ENCODE measurements around the gene KLK7.

The KLK7 gene

DNA sequence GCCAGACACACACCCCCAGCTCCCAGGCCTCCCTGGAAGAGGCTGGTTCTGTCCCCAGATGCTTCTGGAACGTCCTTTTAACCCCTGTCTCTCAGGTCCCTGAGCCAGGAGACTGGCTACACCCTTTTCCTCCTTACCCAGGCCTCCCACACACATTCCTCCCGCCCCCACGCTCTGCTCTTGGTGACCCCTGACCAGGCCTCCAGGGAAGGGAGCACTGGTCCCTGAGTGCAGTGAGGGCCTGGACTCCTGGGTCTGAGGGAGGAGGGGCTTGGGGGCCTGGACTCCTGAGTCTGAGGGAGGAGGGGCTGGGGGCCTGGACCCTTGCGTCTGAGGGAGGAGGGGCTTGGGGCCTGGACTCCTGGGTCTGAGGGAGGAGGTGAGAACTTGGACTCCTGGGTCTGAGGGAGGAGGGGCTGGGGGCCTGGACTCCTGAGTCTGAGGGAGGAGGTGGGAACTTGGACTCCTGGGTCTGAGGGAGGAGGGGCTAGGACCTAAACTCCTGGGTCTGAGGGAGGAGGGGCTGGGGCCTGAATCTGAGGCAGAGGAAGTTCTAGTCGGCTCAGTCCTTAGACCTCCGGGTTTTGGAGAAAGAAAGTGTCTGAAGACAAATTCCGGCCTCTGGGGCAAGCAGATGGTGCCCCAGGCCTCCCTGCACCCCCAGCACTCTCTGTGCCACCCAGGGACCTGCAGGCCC, 14.9 kb downstream of the KLK7 start:
- no peak for DNase-seq (ENCODE audit: low read depth)
- no peak overlapping the region for H3K4me3 ChIP-seq (ENCODE audit: low read length)
- TF ChIP-seq, protein P1, sequence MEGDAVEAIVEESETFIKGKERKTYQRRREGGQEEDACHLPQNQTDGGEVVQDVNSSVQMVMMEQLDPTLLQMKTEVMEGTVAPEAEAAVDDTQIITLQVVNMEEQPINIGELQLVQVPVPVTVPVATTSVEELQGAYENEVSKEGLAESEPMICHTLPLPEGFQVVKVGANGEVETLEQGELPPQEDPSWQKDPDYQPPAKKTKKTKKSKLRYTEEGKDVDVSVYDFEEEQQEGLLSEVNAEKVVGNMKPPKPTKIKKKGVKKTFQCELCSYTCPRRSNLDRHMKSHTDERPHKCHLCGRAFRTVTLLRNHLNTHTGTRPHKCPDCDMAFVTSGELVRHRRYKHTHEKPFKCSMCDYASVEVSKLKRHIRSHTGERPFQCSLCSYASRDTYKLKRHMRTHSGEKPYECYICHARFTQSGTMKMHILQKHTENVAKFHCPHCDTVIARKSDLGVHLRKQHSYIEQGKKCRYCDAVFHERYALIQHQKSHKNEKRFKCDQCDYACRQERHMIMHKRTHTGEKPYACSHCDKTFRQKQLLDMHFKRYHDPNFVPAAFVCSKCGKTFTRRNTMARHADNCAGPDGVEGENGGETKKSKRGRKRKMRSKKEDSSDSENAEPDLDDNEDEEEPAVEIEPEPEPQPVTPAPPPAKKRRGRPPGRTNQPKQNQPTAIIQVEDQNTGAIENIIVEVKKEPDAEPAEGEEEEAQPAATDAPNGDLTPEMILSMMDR (conservative IDR thresholded peaks at IDR 0.05; ENCODE audit: low read length), result no peak

DNA sequence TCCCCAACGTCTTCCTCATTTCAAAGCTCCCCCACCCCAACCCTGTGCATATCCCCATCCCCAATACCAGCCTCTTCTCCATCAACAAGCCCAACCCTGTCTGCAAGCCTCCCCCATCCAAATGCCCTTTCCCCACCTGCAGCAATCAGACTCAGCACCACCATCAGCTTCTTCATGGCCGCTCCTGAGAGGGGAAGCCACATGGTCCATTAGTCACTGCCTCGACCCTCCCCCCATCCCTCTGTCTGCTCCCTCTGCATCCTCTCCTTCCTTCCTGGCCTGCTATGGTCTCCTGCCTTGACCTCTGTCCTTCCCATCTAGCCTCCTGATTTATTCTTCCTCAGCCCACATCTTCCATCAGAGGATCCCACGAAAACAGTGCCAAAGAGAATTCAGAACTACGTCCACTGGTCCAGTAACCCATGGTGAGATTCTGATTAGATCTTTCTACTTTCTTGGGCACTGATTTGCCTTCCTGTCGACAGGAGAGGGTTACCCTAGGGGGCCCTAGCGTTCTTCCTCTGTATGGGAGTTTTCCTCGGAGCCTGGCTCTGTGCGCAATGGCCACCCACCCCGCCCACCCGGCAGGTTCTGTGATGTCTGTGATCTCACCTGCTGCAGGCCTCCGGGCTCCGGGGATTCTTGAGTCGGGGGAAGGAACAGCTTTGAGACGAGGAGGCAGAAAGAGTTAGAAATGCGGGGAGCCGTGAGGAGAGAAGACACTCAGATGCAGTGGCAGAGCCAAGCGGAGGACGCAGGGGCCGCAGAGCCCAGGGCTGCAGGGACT, 15.6 kb downstream of the KLK7 start:
- no peak overlapping the region for H3K4me3 ChIP-seq (ENCODE audit: low read length)
- TF ChIP-seq, protein P1 (conservative IDR thresholded peaks at IDR 0.05; ENCODE audit: low read length), result no peak
- no peak for DNase-seq (ENCODE audit: low read depth)

DNA sequence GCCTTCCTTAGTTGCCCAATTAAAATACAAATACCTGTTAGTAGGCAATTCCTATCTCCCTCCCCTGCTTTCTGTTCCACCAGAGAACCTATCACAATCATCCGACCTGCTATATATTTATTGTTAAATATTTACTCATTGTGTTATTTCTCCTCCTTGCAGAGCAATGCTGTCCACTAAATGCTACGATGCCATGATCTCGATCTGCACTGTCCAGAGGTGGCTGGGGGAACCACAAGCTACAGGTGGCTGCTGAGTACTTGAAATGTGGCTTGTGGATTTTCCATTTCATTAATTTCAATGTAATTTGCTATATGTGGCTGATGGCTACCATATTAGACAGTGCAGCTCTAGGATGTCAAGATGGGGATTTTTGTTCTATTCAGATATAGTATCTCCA, 19.5 kb downstream of the KLK7 start:
- TF ChIP-seq, protein P1 (conservative IDR thresholded peaks at IDR 0.05; ENCODE audit: low read length), result no peak
- no peak overlapping the region for H3K4me3 ChIP-seq (ENCODE audit: low read length)
- no peak for DNase-seq (ENCODE audit: low read depth)

DNA sequence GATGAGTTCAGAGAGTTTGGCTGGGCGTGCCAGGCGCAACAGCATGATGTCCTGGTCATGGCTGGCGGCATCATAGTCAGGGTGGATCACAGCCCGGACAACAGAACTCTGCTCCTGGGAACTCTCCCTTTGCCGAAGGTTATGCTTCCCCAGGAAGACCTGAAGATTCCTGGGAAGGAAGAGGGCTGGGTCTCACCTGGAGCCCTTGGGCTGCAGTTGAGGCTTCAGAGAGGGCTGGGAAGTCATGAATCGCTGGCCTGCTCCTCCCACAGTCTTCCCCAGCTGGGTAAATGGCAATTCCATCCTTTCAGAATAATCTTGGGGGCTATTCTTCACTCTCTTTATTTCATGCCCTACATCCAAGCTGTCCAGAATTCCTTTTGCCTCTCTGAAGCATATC, 20.3 kb downstream of the KLK7 start:
- H3K4me3 ChIP-seq (ENCODE audit: low read length), result no peak overlapping the region
- TF ChIP-seq, protein P1 (conservative IDR thresholded peaks at IDR 0.05; ENCODE audit: low read length), result no peak
- no peak for DNase-seq (ENCODE audit: low read depth)

DNA sequence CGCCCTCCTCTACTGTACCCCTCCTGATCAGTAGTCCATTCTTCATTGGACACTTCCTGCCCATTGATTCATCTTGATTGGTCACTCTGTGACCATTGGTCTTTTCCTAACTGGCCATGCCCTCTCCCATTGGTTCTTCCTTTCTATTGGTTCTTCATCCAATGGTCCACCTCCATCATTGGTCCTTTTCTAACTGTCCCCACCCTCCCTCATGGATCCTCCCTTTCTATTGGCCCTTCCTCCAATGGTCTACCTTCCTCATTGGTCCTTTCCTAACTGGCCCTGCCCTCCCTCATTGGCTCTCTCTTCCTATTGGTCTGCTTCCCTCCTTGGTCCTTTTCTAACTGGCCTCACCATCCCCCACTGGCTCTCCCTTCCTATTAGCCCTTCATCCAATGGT, 21.5 kb downstream of the KLK7 start:
- TF ChIP-seq, protein P1 (conservative IDR thresholded peaks at IDR 0.05; ENCODE audit: low read length), result no peak
- no peak for DNase-seq (ENCODE audit: low read depth)
- H3K4me3 ChIP-seq (ENCODE audit: low read length), result no peak overlapping the region

DNA sequence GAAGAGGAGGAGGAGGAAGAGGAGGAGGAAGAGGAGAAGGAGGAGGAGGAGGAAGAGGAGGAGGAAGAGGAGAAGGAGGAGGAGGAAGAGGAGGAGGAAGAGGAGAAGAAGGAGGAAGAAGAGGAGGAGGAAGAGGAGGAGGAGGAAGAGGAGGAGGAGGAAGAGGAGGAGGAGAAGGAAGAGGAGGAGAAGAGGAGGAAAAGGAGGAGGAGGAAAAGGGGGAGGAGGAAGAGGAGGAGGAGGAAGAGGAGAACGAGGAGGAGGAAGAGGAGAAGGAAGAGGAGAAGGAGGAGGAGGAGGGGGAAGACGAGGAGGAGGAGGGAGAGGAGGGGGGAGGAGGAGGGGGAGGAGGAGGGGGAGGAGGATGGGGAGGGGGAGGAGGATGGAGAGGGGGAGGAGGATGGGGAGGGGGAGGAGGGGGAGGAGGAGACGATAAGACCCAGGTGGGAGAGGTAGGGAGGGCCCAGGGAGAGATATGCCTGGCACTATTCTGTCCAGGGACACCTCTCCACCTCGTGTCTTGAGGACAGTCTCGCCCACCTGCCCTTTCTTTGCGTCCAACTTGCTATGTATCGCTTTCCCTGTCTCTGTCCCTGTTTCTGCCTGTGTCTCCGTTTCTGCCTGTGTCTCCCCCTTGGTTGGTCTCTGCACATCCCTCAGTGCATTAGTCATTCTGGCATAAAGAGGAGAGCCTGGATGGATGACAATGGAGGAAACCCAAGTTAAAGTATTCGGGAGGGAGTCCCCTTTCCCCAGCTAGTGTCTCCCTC, 23.8 kb downstream of the KLK7 start:
- TF ChIP-seq, protein P1 (conservative IDR thresholded peaks at IDR 0.05; ENCODE audit: low read length), result no peak
- DNase-seq (ENCODE audit: low read depth), result no peak
- H3K4me3 ChIP-seq (ENCODE audit: low read length), result no peak overlapping the region

Measured in AG10803 (cell line).